Measurements from ENCODE around the gene PSENEN. TPM values are rescaled to one million over a fixed set of nuclear protein-coding genes. Genes with fewer than 3 reads are reported as not detected.
A peak's percentile ranks its signal among the peaks of the same experiment; 100 is the strongest.

The PSENEN gene
- total and polyA plus RNA-seq, 2 of the 8 experiments (the other 6 are each of a cell fraction or from before 2014, with no cell fraction given) = 66.7 to 75.3 TPM

DNA sequence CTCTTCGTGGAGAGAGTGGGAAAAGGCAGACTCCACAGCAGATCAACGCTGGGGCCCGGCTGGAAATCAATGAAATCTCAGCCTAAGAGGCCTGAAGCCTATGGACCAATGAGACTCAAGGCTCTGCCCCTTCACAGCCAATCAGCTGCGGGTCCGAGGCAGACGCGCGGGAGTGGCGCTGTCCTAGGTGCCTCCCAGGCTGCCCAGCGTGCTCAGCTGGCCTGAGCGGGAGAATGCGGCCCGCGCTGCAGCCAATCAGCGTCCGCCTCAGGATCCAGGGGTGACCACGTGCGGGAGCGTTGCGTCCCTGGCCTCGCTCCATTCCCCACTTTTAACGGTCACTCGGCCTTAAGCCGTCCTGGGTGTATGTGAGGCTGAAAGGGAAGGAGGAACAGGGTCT is 41.2 kb upstream of the PSENEN start, which contains the start of gene ZBTB32 (continued):
- TF ChIP-seq, protein P1, sequence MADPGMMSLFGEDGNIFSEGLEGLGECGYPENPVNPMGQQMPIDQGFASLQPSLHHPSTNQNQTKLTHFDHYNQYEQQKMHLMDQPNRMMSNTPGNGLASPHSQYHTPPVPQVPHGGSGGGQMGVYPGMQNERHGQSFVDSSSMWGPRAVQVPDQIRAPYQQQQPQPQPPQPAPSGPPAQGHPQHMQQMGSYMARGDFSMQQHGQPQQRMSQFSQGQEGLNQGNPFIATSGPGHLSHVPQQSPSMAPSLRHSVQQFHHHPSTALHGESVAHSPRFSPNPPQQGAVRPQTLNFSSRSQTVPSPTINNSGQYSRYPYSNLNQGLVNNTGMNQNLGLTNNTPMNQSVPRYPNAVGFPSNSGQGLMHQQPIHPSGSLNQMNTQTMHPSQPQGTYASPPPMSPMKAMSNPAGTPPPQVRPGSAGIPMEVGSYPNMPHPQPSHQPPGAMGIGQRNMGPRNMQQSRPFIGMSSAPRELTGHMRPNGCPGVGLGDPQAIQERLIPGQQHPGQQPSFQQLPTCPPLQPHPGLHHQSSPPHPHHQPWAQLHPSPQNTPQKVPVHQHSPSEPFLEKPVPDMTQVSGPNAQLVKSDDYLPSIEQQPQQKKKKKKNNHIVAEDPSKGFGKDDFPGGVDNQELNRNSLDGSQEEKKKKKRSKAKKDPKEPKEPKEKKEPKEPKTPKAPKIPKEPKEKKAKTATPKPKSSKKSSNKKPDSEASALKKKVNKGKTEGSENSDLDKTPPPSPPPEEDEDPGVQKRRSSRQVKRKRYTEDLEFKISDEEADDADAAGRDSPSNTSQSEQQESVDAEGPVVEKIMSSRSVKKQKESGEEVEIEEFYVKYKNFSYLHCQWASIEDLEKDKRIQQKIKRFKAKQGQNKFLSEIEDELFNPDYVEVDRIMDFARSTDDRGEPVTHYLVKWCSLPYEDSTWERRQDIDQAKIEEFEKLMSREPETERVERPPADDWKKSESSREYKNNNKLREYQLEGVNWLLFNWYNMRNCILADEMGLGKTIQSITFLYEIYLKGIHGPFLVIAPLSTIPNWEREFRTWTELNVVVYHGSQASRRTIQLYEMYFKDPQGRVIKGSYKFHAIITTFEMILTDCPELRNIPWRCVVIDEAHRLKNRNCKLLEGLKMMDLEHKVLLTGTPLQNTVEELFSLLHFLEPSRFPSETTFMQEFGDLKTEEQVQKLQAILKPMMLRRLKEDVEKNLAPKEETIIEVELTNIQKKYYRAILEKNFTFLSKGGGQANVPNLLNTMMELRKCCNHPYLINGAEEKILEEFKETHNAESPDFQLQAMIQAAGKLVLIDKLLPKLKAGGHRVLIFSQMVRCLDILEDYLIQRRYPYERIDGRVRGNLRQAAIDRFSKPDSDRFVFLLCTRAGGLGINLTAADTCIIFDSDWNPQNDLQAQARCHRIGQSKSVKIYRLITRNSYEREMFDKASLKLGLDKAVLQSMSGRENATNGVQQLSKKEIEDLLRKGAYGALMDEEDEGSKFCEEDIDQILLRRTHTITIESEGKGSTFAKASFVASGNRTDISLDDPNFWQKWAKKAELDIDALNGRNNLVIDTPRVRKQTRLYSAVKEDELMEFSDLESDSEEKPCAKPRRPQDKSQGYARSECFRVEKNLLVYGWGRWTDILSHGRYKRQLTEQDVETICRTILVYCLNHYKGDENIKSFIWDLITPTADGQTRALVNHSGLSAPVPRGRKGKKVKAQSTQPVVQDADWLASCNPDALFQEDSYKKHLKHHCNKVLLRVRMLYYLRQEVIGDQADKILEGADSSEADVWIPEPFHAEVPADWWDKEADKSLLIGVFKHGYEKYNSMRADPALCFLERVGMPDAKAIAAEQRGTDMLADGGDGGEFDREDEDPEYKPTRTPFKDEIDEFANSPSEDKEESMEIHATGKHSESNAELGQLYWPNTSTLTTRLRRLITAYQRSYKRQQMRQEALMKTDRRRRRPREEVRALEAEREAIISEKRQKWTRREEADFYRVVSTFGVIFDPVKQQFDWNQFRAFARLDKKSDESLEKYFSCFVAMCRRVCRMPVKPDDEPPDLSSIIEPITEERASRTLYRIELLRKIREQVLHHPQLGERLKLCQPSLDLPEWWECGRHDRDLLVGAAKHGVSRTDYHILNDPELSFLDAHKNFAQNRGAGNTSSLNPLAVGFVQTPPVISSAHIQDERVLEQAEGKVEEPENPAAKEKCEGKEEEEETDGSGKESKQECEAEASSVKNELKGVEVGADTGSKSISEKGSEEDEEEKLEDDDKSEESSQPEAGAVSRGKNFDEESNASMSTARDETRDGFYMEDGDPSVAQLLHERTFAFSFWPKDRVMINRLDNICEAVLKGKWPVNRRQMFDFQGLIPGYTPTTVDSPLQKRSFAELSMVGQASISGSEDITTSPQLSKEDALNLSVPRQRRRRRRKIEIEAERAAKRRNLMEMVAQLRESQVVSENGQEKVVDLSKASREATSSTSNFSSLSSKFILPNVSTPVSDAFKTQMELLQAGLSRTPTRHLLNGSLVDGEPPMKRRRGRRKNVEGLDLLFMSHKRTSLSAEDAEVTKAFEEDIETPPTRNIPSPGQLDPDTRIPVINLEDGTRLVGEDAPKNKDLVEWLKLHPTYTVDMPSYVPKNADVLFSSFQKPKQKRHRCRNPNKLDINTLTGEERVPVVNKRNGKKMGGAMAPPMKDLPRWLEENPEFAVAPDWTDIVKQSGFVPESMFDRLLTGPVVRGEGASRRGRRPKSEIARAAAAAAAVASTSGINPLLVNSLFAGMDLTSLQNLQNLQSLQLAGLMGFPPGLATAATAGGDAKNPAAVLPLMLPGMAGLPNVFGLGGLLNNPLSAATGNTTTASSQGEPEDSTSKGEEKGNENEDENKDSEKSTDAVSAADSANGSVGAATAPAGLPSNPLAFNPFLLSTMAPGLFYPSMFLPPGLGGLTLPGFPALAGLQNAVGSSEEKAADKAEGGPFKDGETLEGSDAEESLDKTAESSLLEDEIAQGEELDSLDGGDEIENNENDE (IDR thresholded peaks at IDR 0.05; ENCODE audit: insufficient replicate concordance, low read length) = no peak
- TF ChIP-seq RNF2 (IDR thresholded peaks at IDR 0.05; ENCODE audit: borderline replicate concordance, low read depth, low read length, missing control alignments, poor library complexity, severe bottlenecking) (peak; percentile 67), SP2 (IDR thresholded peaks at IDR 0.05; ENCODE audit: low read length) (no peak), MAFK (IDR thresholded peaks at IDR 0.05; ENCODE audit: low read depth, low read length) (no peak), CHD2 (IDR thresholded peaks at IDR 0.05; ENCODE audit: low read length) (peak; percentile 75), TCF12 (IDR thresholded peaks at IDR 0.05; ENCODE audit: low read depth, low read length) (no peak), FOSL1 (IDR thresholded peaks at IDR 0.05; ENCODE audit: insufficient read depth, low read depth, low read length) (no peak), GTF2F1 (IDR thresholded peaks at IDR 0.05; ENCODE audit: borderline replicate concordance, low read depth, low read length) (peak; percentile 40; the same call in 1 of the 2 replicates), HDAC6 (IDR thresholded peaks at IDR 0.05; ENCODE audit: low read depth, low read length) (no peak), TAF7 (optimal IDR thresholded peaks at IDR 0.05; ENCODE audit: borderline replicate concordance, low read depth, low read length) (no peak), TAF1 (IDR thresholded peaks at IDR 0.05; ENCODE audit: low read depth, low read length) (no peak)

Data from H1 (cell line).